HepG2 (cell line): Measurements from ENCODE around the gene DDAH2. TPM values are rescaled to one million over a fixed set of nuclear protein-coding genes. Genes with fewer than 3 reads are reported as not detected.

Source experiments
- BRD4 ChIP-seq: sonication (generic); formaldehyde crosslinking; IDR thresholded peaks from 2 replicates; pipeline ENCODE4 v1.4.0; 2020; ENCODE audit warnings: missing genetic modification reagents
- CBX2 ChIP-seq, 2 experiments: fragments of 200-600 bp in 1 of 2; sonication (generic); formaldehyde crosslinking in 1 of 2; IDR thresholded peaks; 2 replicates each; pipeline versions ENCODE4 v1.7.0 to v1.8.1; 2018 to 2022; ENCODE audit warnings: low read depth in 2 of 2, low read length in 1 of 2, mild to moderate bottlenecking in 1 of 2, missing genetic modification reagents in 1 of 2
- CREM ChIP-seq, 2 experiments: sonication (generic) in 1 of 2; formaldehyde crosslinking in 1 of 2; IDR thresholded peaks; 2 replicates each; pipeline versions ENCODE4 v1.4.0 to v1.6.1; 2016 to 2020; ENCODE audit warnings: antibody characterized with exemption in 1 of 2, mild to moderate bottlenecking in 1 of 2, missing genetic modification reagents in 1 of 2
- MBNL3 ChIP-seq: fragments of 250-450 bp; sonication (Bioruptor Pico); conservative IDR thresholded peaks from 2 replicates; pipeline ENCODE4 v1.8.0; 2022; ENCODE audit warnings: mild to moderate bottlenecking, inconsistent platforms
- NFKBIZ ChIP-seq: IDR thresholded peaks from 2 replicates; pipeline ENCODE4 v1.6.1; 2018; ENCODE audit warnings: missing genetic modification reagents, missing compliant biosample characterization
- RARA ChIP-seq: IDR thresholded peaks from 2 replicates; pipeline ENCODE4 v1.6.1; 2016; ENCODE audit warnings: missing genetic modification reagents, missing compliant biosample characterization
- RBM22 ChIP-seq: fragments of 200-400 bp; formaldehyde crosslinking; optimal IDR thresholded peaks from 2 replicates; pipeline ENCODE3; 2017; ENCODE audit warnings: mild to moderate bottlenecking, low read length, moderate library complexity
- RFX1 ChIP-seq: fragments of 450-650 bp; IDR thresholded peaks from 2 replicates; pipeline ENCODE4 v1.6.1; 2017
- TSC22D2 ChIP-seq: sonication (generic); formaldehyde crosslinking; IDR thresholded peaks from 2 replicates; pipeline ENCODE4 v1.5.1; 2020; ENCODE audit warnings: missing genetic modification reagents, mild to moderate bottlenecking, borderline replicate concordance
- ZNF577 ChIP-seq: sonication (generic); formaldehyde crosslinking; IDR thresholded peaks from 2 replicates; pipeline ENCODE4 v1.4.0; 2020; ENCODE audit warnings: mild to moderate bottlenecking, low read depth, missing genetic modification reagents, borderline replicate concordance
- ZNF629 ChIP-seq: sonication (generic); formaldehyde crosslinking; conservative IDR thresholded peaks from 2 replicates; pipeline ENCODE4 v1.5.0; 2020; ENCODE audit warnings: missing genetic modification reagents
- ZNF672 ChIP-seq: sonication (generic); formaldehyde crosslinking; IDR thresholded peaks from 2 replicates; pipeline ENCODE4 v1.8.1; 2022; ENCODE audit warnings: missing genetic modification reagents
- ZNF709 ChIP-seq: sonication (generic); formaldehyde crosslinking; IDR thresholded peaks from 2 replicates; pipeline ENCODE4 v1.5.0; 2020; ENCODE audit warnings: mild to moderate bottlenecking, missing genetic modification reagents
- polyA plus RNA-seq, 8 experiments: library from polyadenylated mRNA; depleted of rRNA in 3 of 8; stranded (reverse) in 7 of 8; unstranded in 1 of 8; fragments of >200 nt; fragmentation: Illumina TruSeq in 4 of 8; extraction: Trizol in 4 of 8; gene quantifications; 2 replicates each; pipeline versions ENCODE4 v1.2.1 to v1.2.3, GENCODE V29; 2011 to 2016; ENCODE audit warnings: low read depth in 4 of 8, missing spikeins in 1 of 8, mixed read lengths in 1 of 8; ENCODE audit not compliant: insufficient read depth in 1 of 8
- total RNA-seq, 5 experiments: library from RNA; depleted of rRNA; stranded (reverse); fragments of >200 nt; fragmentation: Illumina TruSeq; extraction: Trizol; gene quantifications; 2 replicates each; pipeline ENCODE4 v1.2.3, GENCODE V29; 2016; ENCODE audit warnings: low read depth in 1 of 5
- TF ChIP-seq, protein P1 (sequence below): fragments of 450-650 bp; IDR thresholded peaks from 2 replicates; pipeline ENCODE4 v1.6.1; 2017; ENCODE audit warnings: mild to moderate bottlenecking
- TF ChIP-seq, protein P2 (sequence below): sonication (generic); formaldehyde crosslinking; IDR thresholded peaks from 2 replicates; pipeline ENCODE4 v1.5.0; 2020; ENCODE audit warnings: missing genetic modification reagents
- TF ChIP-seq, protein P3 (sequence below): sonication (generic); formaldehyde crosslinking; IDR thresholded peaks from 2 replicates; pipeline ENCODE4 v1.4.0; 2020; ENCODE audit warnings: missing genetic modification reagents; ENCODE audit errors: not compliant biosample characterization
- TF ChIP-seq, protein P4 (sequence below): IDR thresholded peaks from 2 replicates; pipeline ENCODE4 v1.6.1; 2016; ENCODE audit warnings: low read depth, control low read depth
- TF ChIP-seq, protein P5 (sequence below): sonication (generic); formaldehyde crosslinking; IDR thresholded peaks from 2 replicates; pipeline ENCODE4 v1.5.0; 2020; ENCODE audit warnings: mild to moderate bottlenecking, missing genetic modification reagents, borderline replicate concordance

The DDAH2 gene
- total and polyA plus RNA-seq, 2 of the 13 experiments (the other 11 are each of a cell fraction or from before 2014, with no cell fraction given) = 16.4 to 21.1 TPM

DNA sequence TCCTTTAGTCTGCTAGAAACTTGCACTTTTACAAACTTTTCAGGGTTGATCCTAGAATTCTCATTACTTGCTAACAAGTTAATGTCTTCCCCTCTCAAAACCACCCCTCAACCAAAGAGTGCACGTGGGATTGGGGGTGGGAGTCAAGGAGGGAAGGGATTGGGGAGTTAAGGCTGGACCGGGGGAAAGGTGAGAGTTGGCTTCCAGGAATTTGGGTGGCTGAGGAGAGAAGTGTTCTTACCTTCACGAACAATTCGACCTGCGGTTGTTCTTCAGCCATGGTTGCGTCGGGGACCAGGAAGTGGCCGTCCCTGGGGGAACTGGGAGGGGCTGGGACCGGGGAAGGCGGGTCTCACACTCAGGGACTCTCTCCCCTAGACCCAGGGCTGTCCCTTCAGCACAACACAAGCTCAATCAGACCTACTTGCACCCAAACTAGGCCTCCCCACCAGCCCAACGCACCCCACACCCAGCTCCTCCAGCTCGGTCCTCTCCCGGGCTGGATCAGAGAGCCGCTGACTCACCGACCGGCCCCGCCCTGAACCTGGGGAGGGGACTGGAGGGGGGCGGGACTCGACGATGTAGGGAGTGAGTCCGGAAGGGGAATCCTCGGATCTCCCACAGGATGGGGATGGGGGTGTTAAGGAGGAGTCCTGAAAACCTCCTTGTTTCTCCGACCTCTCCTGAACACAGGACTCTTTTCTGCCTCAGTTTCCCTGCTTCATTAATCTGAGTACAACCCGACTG, 7.1 kb upstream of the DDAH2 start, which contains the start of gene CLIC1 (continued):
- TF ChIP-seq, protein P1, sequence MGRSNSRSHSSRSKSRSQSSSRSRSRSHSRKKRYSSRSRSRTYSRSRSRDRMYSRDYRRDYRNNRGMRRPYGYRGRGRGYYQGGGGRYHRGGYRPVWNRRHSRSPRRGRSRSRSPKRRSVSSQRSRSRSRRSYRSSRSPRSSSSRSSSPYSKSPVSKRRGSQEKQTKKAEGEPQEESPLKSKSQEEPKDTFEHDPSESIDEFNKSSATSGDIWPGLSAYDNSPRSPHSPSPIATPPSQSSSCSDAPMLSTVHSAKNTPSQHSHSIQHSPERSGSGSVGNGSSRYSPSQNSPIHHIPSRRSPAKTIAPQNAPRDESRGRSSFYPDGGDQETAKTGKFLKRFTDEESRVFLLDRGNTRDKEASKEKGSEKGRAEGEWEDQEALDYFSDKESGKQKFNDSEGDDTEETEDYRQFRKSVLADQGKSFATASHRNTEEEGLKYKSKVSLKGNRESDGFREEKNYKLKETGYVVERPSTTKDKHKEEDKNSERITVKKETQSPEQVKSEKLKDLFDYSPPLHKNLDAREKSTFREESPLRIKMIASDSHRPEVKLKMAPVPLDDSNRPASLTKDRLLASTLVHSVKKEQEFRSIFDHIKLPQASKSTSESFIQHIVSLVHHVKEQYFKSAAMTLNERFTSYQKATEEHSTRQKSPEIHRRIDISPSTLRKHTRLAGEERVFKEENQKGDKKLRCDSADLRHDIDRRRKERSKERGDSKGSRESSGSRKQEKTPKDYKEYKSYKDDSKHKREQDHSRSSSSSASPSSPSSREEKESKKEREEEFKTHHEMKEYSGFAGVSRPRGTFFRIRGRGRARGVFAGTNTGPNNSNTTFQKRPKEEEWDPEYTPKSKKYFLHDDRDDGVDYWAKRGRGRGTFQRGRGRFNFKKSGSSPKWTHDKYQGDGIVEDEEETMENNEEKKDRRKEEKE = no peak
- TF ChIP-seq BRD4 (CRISPR knock-in tag) = no peak
- TF ChIP-seq CBX2 (IDR thresholded peaks at IDR 0.05; ENCODE audit: low read depth, low read length) = no peak
- no peak for TF ChIP-seq CBX2 (CRISPR knock-in tag; IDR thresholded peaks at IDR 0.05; ENCODE audit: low read depth)
- peak; percentile 68 for TF ChIP-seq RARA (CRISPR knock-in tag)
- TF ChIP-seq NFKBIZ (CRISPR knock-in tag) = peak; percentile 95; the same call in 1 of the 2 replicates
- TF ChIP-seq ZNF629 (CRISPR knock-in tag) = no peak
- TF ChIP-seq RBM22 = no peak
- TF ChIP-seq ZNF577 (CRISPR knock-in tag) = no peak
- TF ChIP-seq CREM (IDR thresholded peaks at IDR 0.05) = no peak; the same call in 1 of the 2 replicates
- TF ChIP-seq CREM (CRISPR knock-in tag; IDR thresholded peaks at IDR 0.05) = no peak
- TF ChIP-seq, protein P2, sequence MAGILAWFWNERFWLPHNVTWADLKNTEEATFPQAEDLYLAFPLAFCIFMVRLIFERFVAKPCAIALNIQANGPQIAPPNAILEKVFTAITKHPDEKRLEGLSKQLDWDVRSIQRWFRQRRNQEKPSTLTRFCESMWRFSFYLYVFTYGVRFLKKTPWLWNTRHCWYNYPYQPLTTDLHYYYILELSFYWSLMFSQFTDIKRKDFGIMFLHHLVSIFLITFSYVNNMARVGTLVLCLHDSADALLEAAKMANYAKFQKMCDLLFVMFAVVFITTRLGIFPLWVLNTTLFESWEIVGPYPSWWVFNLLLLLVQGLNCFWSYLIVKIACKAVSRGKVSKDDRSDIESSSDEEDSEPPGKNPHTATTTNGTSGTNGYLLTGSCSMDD (CRISPR knock-in tag) = no peak
- no peak for TF ChIP-seq MBNL3 (CRISPR knock-in tag)
- TF ChIP-seq, protein P3, sequence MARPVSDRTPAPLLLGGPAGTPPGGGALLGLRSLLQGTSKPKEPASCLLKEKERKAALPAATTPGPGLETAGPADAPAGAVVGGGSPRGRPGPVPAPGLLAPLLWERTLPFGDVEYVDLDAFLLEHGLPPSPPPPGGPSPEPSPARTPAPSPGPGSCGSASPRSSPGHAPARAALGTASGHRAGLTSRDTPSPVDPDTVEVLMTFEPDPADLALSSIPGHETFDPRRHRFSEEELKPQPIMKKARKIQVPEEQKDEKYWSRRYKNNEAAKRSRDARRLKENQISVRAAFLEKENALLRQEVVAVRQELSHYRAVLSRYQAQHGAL = no peak
- no peak for TF ChIP-seq RFX1
- no peak for TF ChIP-seq ZNF672
- TF ChIP-seq, protein P4, sequence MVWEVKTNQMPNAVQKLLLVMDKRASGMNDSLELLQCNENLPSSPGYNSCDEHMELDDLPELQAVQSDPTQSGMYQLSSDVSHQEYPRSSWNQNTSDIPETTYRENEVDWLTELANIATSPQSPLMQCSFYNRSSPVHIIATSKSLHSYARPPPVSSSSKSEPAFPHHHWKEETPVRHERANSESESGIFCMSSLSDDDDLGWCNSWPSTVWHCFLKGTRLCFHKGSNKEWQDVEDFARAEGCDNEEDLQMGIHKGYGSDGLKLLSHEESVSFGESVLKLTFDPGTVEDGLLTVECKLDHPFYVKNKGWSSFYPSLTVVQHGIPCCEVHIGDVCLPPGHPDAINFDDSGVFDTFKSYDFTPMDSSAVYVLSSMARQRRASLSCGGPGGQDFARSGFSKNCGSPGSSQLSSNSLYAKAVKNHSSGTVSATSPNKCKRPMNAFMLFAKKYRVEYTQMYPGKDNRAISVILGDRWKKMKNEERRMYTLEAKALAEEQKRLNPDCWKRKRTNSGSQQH (CRISPR knock-in tag) = peak; percentile 95
- TF ChIP-seq ZNF709 (CRISPR knock-in tag) = no peak
- TF ChIP-seq TSC22D2 (CRISPR knock-in tag) = peak; percentile 55; the same call in 1 of the 2 replicates
- TF ChIP-seq, protein P5, sequence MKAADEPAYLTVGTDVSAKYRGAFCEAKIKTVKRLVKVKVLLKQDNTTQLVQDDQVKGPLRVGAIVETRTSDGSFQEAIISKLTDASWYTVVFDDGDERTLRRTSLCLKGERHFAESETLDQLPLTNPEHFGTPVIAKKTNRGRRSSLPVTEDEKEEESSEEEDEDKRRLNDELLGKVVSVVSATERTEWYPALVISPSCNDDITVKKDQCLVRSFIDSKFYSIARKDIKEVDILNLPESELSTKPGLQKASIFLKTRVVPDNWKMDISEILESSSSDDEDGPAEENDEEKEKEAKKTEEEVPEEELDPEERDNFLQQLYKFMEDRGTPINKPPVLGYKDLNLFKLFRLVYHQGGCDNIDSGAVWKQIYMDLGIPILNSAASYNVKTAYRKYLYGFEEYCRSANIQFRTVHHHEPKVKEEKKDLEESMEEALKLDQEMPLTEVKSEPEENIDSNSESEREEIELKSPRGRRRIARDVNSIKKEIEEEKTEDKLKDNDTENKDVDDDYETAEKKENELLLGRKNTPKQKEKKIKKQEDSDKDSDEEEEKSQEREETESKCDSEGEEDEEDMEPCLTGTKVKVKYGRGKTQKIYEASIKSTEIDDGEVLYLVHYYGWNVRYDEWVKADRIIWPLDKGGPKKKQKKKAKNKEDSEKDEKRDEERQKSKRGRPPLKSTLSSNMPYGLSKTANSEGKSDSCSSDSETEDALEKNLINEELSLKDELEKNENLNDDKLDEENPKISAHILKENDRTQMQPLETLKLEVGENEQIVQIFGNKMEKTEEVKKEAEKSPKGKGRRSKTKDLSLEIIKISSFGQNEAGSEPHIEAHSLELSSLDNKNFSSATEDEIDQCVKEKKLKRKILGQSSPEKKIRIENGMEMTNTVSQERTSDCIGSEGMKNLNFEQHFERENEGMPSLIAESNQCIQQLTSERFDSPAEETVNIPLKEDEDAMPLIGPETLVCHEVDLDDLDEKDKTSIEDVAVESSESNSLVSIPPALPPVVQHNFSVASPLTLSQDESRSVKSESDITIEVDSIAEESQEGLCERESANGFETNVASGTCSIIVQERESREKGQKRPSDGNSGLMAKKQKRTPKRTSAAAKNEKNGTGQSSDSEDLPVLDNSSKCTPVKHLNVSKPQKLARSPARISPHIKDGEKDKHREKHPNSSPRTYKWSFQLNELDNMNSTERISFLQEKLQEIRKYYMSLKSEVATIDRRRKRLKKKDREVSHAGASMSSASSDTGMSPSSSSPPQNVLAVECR = peak; percentile 90
